ENCODE data around the gene RAD51B. TPM values are rescaled to one million over a fixed set of nuclear protein-coding genes. Genes with fewer than 3 reads are reported as not detected.

The RAD51B gene
- total and polyA plus RNA-seq, 9 of the 15 experiments (the other 6 are each of a cell fraction or from before 2014, with no cell fraction given), result 8.5 to 17.3 (median 11.3) TPM

DNA sequence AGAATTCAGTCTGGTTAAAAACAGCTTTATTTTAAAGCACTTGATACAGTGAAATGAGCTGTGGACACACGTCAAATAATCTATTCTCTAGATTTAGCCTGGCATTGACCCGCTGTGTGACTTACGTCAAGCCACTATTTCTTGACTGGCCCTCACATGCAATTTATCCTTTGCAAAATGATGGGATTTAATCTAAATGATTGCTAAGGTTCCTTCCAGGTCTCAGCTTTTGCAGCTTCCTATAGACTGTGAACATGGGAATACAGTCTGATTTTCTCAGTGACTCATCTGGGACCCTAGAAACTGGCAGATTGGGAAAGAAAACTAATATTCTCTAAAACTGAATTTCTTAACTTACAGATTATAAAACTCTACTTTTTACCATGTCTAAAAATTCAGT lies 409.1 kb downstream of the RAD51B start:
- POLR2A ChIA-PET, result interaction anchor here (0.7 to 1.5 kb wide), 2 partner anchors 12 to 75 kb away, joined by 3 to 4 read pairs; no protein-coding TSS in a partner anchor
- Histone ChIP-seq H3K9ac (ENCODE audit: insufficient read depth in 1 of 2, low read depth in 2 of 2, low read length in 2 of 2) (no peak overlapping the region), H3K9me1 (ENCODE audit: control insufficient read depth, insufficient read depth, low read length) (no peaks in the 10 kb centered on the region), H3K4me2 (ENCODE audit: insufficient read depth, low read length) (no peak overlapping the region), H3K4me1 (replicated peaks in 1 of 2; ENCODE audit: control insufficient read depth in 2 of 2, insufficient read depth in 2 of 2, low read length in 2 of 2) (peaks cover 0 to 4% of the 10 kb centered on the region in 2 experiments; a peak in 1 of 5 replicates), H3K79me2 (ENCODE audit: control insufficient read depth, insufficient read depth, low read length) (no peaks in the 10 kb centered on the region), H3K27ac (ENCODE audit: extremely low read depth, low read depth, low read length) (no peak overlapping the region), H2AFZ (ENCODE audit: low read depth, low read length) (no peak overlapping the region), H3K27me3 (ENCODE audit: control insufficient read depth in 2 of 2, insufficient read depth in 2 of 2, low read length in 2 of 2) (no peaks in the 10 kb centered on the region), H3K9me3 (replicated peaks; ENCODE audit: control insufficient read depth, insufficient read depth, low read depth, low read length) (no peaks in the 10 kb centered on the region), H3K36me3 (ENCODE audit: control insufficient read depth, insufficient read depth, low read length) (no peaks in the 10 kb centered on the region), H4K20me1 (replicated peaks; ENCODE audit: control insufficient read depth, insufficient read depth, low read length) (no peaks in the 10 kb centered on the region), H3K4me3 (no peak overlapping the region)
- no peak for DNase-seq (ENCODE audit: extremely low read depth in 1 of 4, low spot score in 3 of 4)
- TF ChIP-seq, protein P1, sequence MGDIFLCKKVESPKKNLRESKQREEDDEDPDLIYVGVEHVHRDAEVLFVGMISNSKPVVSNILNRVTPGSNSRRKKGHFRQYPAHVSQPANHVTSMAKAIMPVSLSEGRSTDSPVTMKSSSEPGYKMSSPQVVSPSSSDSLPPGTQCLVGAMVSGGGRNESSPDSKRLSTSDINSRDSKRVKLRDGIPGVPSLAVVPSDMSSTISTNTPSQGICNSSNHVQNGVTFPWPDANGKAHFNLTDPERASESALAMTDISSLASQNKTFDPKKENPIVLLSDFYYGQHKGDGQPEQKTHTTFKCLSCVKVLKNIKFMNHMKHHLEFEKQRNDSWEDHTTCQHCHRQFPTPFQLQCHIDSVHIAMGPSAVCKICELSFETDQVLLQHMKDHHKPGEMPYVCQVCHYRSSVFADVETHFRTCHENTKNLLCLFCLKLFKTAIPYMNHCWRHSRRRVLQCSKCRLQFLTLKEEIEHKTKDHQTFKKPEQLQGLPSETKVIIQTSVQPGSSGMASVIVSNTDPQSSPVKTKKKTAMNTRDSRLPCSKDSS (IDR thresholded peaks at IDR 0.05; ENCODE audit: low read depth, partially characterized antibody), result no peak
- no peak for TF ChIP-seq MXI1 (IDR thresholded peaks at IDR 0.05; ENCODE audit: low read depth, low read length)
- TF ChIP-seq TARDBP (IDR thresholded peaks at IDR 0.05), result no peak
- no peak for TF ChIP-seq SMARCA5 (IDR thresholded peaks at IDR 0.05)
- no peak for TF ChIP-seq CBFB (CRISPR knock-in tag; IDR thresholded peaks at IDR 0.05)
- TF ChIP-seq POLR2AphosphoS2 (IDR thresholded peaks at IDR 0.05; ENCODE audit: low read length), result no peak
- TF ChIP-seq GMEB1 (CRISPR knock-in tag; IDR thresholded peaks at IDR 0.05), result no peak
- no peak for TF ChIP-seq MCM7 (IDR thresholded peaks at IDR 0.05)
- TF ChIP-seq, protein P2, sequence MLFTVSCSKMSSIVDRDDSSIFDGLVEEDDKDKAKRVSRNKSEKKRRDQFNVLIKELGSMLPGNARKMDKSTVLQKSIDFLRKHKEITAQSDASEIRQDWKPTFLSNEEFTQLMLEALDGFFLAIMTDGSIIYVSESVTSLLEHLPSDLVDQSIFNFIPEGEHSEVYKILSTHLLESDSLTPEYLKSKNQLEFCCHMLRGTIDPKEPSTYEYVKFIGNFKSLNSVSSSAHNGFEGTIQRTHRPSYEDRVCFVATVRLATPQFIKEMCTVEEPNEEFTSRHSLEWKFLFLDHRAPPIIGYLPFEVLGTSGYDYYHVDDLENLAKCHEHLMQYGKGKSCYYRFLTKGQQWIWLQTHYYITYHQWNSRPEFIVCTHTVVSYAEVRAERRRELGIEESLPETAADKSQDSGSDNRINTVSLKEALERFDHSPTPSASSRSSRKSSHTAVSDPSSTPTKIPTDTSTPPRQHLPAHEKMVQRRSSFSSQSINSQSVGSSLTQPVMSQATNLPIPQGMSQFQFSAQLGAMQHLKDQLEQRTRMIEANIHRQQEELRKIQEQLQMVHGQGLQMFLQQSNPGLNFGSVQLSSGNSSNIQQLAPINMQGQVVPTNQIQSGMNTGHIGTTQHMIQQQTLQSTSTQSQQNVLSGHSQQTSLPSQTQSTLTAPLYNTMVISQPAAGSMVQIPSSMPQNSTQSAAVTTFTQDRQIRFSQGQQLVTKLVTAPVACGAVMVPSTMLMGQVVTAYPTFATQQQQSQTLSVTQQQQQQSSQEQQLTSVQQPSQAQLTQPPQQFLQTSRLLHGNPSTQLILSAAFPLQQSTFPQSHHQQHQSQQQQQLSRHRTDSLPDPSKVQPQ (CRISPR knock-in tag; IDR thresholded peaks at IDR 0.05; ENCODE audit: borderline replicate concordance), result no peak
- TF ChIP-seq HDAC8 (tag; IDR thresholded peaks at IDR 0.05), result no peak
- TF ChIP-seq DLX4 (CRISPR knock-in tag; IDR thresholded peaks at IDR 0.05), result no peak
- no peak for TF ChIP-seq ZNF57 (CRISPR knock-in tag; IDR thresholded peaks at IDR 0.05)
- no peak for TF ChIP-seq HMG20A (CRISPR knock-in tag; conservative IDR thresholded peaks at IDR 0.05)
- TF ChIP-seq DNMT1 (IDR thresholded peaks at IDR 0.05), result no peak
- TF ChIP-seq POLR2AphosphoS5 (IDR thresholded peaks at IDR 0.05; ENCODE audit: control insufficient read depth, insufficient read depth, low read depth, low read length), result no peak
- no peak for TF ChIP-seq ZNF778 (CRISPR knock-in tag; IDR thresholded peaks at IDR 0.05)
- in situ Hi-C loops (cut with MboI), result no loop called here
- no peak for FAIRE-seq
- CTCF ChIA-PET (ENCODE audit: low intra/inter-chr PET ratio), result no interaction called here
- no peak for ATAC-seq
- no TSS peak for BruUV-seq (replicated peaks)
- WGBS (ENCODE audit: insufficient coverage, low coverage, missing lambda C conversion rate), result 71% methylated on average over 3 of the region's 3 CpGs
- intact Hi-C loops (cut with micrococcal nuclease), result no loop called here

Data from K562 (cell line).